ENCODE results near the gene COL4A2. TPM values are rescaled to one million over a fixed set of nuclear protein-coding genes. Genes with fewer than 3 reads are reported as not detected.

The COL4A2 gene
- total RNA-seq, 1 donor from 2014 or later: 273 TPM

- H3K27ac ChIP-seq: no peak overlapping the region
Measured at GRCh38 chr13:110372676-110373075, 65.6 kb downstream of the COL4A2 start.

DNA sequence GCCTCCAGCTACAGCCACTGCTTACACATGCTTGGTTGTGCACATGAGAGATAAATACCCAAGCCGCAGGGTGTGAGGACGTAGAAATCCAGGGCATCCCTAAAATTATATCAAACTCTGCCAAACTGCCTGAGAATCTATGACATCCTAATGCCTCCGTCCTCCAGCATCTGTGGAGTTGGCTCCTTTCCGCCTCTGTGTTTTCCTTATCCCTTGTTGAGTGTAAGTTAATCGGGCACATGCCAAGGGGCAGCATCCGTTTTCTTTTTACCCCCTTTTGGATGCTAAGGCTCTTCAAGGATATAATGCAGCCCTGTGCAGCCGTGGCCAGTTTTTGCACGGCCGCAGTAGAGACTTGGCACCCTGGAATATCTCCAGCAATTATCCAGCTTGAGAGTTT lies 66.5 kb downstream of the COL4A2 start:
- no peaks in the 10 kb centered on the region for H3K36me3 ChIP-seq
- no peak overlapping the region for H3K27ac ChIP-seq
- H3K4me3 ChIP-seq: no peak overlapping the region
- H3K27me3 ChIP-seq: no peaks in the 10 kb centered on the region
- DNase-seq: peak; percentile 29
- no peaks in the 10 kb centered on the region for H3K9me3 ChIP-seq
- no peak for ATAC-seq
- intact Hi-C loops (cut with DNase I): no loop called here
- no peak for TF ChIP-seq CTCF (IDR thresholded peaks at IDR 0.05)
- H3K4me1 ChIP-seq: peaks cover 20% of the 10 kb centered on the region

More at GRCh38 chr13:110372676-110373075, 65.6 kb downstream of the COL4A2 start:
- Histone ChIP-seq H3K9me3 (no peaks in the 10 kb centered on the region), H3K4me3 (no peak overlapping the region), H3K4me1 (peaks cover 20% of the 10 kb centered on the region), H3K36me3 (no peaks in the 10 kb centered on the region), H3K27me3 (no peaks in the 10 kb centered on the region)
- no peak for ATAC-seq
- intact Hi-C loops (cut with DNase I): no loop called here
- TF ChIP-seq CTCF (IDR thresholded peaks at IDR 0.05): no peak
- DNase-seq: no peak

DNA sequence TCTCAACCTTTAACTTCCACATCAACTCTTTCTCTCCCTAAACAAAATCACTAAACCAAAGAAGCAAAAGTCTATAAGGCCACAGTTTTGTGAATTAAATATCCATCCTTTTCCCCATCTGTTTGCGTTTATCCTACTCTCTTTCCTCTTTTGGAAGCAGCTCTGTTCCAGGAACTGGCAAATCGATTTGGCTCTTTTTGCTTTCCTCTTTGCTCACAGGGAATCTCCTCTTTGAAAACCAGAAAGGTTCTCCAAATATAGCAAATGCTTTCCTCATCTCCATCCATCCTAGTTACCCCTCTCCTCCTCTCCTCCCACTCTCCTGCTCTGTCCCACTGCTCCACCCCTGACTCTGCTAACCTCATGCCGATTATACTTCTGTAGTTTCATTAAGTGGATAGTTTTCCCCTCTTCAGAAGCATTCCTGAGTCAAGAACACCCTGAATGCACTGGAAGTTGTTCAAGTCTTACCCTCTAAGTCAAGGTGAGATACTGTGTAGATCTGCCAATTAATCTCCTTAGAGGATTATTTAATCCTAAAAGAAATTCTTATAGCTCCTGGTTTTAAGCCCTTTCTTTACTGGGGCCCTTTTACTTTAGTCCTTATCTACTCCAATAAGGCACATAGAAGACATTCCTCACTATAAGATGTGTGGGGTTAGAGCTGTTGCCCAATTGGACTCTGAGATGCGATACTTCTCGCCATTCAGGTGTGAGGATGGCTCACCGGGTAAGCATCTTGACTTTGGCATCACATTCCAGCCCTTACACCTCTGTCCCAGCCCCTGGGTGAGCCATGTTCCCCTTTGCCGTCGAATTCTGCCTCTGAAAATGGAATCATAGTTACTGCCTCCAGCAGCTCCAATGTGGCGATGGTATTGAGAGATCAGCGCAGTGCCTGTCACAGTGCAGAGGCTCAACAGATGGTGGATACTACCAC lies 67.6 kb downstream of the COL4A2 start:
- no peak overlapping the region for H3K27ac ChIP-seq
- DNase-seq (no peak), ATAC-seq (peak; percentile 78)
- H3K36me3 ChIP-seq: no peaks in the 10 kb centered on the region
- peaks cover 20% of the 10 kb centered on the region for H3K4me1 ChIP-seq
- TF ChIP-seq CTCF (IDR thresholded peaks at IDR 0.05): no peak
- intact Hi-C loops (cut with DNase I): no loop called here
- no peaks in the 10 kb centered on the region for H3K9me3 ChIP-seq
- H3K27me3 ChIP-seq: no peaks in the 10 kb centered on the region
- H3K4me3 ChIP-seq: no peak overlapping the region

- H3K9me3 ChIP-seq: no peaks in the 10 kb centered on the region
- no peak overlapping the region for H3K27ac ChIP-seq
- peaks cover 17% of the 10 kb centered on the region for H3K4me1 ChIP-seq
- ATAC-seq (peak; percentile 36), DNase-seq (no peak)
- TF ChIP-seq CTCF (IDR thresholded peaks at IDR 0.05): no peak
- no peaks in the 10 kb centered on the region for H3K36me3 ChIP-seq
- H3K4me3 ChIP-seq: no peak overlapping the region
- intact Hi-C loops (cut with DNase I): no loop called here
- no peaks in the 10 kb centered on the region for H3K27me3 ChIP-seq
Measured at GRCh38 chr13:110376120-110376519, 69.0 kb downstream of the COL4A2 start.

DNA sequence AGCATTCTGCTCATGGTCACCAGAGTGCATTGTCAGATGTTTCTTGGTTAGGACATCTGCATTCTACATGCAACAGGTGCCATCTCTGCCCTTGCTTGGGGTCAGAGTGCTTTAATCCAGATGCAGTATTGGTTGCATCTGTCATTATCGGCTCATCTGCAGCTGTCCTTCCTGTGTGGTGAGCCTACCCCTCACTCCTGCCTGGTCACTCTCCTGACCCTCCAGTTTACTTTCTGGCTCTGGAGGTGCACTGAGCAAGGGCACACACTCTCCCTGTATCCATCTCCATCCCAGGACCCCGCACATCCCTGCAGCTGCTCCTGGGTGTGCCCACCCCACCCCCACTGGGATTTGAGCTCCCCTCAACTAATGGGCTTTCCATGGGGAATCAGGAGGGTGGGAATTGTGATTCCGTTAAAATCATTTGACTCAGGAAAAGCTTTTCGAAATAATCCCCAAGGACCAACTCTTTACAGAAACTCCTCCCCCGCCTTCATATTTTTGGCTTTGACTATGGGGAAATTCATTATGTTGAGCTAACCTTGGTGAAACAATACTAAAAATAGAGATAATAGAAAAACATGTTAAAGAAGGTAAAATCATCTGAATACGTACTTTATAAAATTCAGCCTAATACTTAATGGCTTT lies 70.2 kb downstream of the COL4A2 start:
- Histone ChIP-seq H3K4me1 (peaks cover 17% of the 10 kb centered on the region), H3K4me3 (no peak overlapping the region), H3K27me3 (no peaks in the 10 kb centered on the region), H3K27ac (no peak overlapping the region), H3K36me3 (no peaks in the 10 kb centered on the region), H3K9me3 (no peaks in the 10 kb centered on the region)
- TF ChIP-seq CTCF (IDR thresholded peaks at IDR 0.05): no peak
- DNase-seq (no peak), ATAC-seq (no peak)
- intact Hi-C loops (cut with DNase I): no loop called here
